AG04449 (cell line): ENCODE results near the gene SYK.

Source experiments
- CTCF ChIA-PET: fragments of 350-600 bp; formaldehyde crosslinking; extraction: SDS; loops from one replicate; lab custom pipeline; 2021; ENCODE audit warnings: antibody characterized with exemption; lab: Yijun Ruan, JAX
- POLR2A ChIA-PET: fragments of 400-600, 350-600 bp; formaldehyde crosslinking; extraction: SDS; loops from one replicate; lab custom pipeline; 2020; ENCODE audit warnings: antibody characterized with exemption, inconsistent platforms; lab: Yijun Ruan, JAX
- DNase-seq: peaks from one replicate; pipeline ENCODE4 v3.0.0-alpha.2; 2010; ENCODE audit warnings: low read depth, low spot score
- H3K4me3 ChIP-seq: 2 replicates; pipeline ENCODE4 v1.5.1; 2011; ENCODE audit warnings: low read depth, mild to moderate bottlenecking, control low read depth, low read length
- TF ChIP-seq, protein P1 (sequence below): IDR thresholded peaks from one replicate; pipeline ENCODE4 v1.5.1; 2011; ENCODE audit warnings: mild to moderate bottlenecking, moderate library complexity, low read length, control low read depth, inconsistent platforms; ENCODE audit not compliant: insufficient read depth; ENCODE audit errors: missing control alignments

SYK gene

DNA sequence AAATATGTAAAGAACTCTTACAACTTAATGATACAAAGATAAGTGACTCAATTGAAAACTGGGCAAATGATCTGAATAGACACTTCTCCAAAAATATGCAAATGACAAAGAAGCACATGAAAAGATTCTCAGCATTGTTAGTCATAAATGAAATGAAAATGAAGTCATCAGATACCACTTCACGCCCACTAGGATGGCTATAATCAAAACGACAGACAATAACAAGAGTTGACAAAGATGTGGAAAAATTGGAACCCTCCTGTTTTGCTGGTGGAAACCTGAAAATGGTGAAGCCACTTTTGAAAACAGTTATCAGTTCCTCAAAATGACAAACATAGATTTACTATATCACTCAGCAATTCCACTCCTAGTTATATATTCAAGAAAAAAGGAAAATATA is 7.9 kb upstream of the SYK start:
- no peak for DNase-seq
- ChIA-PET CTCF (no interaction called here), POLR2A (no interaction called here)
- H3K4me3 ChIP-seq, result no peak overlapping the region
- TF ChIP-seq, protein P1, sequence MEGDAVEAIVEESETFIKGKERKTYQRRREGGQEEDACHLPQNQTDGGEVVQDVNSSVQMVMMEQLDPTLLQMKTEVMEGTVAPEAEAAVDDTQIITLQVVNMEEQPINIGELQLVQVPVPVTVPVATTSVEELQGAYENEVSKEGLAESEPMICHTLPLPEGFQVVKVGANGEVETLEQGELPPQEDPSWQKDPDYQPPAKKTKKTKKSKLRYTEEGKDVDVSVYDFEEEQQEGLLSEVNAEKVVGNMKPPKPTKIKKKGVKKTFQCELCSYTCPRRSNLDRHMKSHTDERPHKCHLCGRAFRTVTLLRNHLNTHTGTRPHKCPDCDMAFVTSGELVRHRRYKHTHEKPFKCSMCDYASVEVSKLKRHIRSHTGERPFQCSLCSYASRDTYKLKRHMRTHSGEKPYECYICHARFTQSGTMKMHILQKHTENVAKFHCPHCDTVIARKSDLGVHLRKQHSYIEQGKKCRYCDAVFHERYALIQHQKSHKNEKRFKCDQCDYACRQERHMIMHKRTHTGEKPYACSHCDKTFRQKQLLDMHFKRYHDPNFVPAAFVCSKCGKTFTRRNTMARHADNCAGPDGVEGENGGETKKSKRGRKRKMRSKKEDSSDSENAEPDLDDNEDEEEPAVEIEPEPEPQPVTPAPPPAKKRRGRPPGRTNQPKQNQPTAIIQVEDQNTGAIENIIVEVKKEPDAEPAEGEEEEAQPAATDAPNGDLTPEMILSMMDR, result no peak

DNA sequence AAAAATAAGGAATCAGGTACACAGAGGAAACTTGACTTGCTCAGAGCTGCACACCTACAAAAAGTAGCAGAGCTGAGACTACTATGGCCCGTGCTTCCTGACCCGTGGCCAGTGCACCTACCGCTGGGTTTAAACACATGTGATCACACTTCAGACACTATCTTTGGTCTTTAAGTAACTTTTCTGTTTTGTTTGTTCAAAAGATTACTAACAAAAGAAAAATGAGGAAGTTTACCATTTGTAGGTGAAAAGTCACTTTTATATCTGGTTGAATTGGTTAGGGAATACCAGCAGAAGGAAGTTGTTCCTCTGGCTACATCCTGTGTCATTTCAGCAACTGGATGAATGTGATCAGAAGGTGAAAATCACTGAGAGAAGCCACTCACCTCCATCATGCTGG is 6.5 kb upstream of the SYK start:
- POLR2A ChIA-PET, result no interaction called here
- no peak for DNase-seq
- TF ChIP-seq, protein P1, result no peak
- H3K4me3 ChIP-seq, result no peak overlapping the region
- CTCF ChIA-PET, result no interaction called here

DNA sequence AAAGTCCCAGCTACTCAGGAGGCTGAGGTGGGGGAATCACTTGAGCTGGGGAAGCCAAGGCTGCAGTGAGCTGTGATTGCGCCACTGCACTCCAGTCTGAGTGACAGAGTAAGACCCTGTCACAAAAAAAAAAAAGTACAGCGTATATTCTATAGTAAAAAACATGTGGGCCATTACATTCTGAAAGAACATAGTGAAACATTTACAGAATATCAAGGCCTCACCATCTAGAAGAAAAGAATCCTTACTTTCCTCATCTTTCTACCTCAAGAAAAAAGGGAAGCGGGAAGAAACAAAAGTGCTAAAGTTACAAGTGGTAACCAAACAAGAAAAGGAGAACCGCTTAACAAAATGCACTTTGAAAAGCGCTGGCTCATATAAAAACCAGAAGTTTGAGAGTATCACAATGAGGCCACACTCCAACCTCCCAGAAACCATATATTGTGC is 5.7 kb upstream of the SYK start:
- CTCF ChIA-PET, result no interaction called here
- no peak for DNase-seq
- POLR2A ChIA-PET, result no interaction called here
- TF ChIP-seq, protein P1, result no peak
- H3K4me3 ChIP-seq, result no peak overlapping the region

DNA sequence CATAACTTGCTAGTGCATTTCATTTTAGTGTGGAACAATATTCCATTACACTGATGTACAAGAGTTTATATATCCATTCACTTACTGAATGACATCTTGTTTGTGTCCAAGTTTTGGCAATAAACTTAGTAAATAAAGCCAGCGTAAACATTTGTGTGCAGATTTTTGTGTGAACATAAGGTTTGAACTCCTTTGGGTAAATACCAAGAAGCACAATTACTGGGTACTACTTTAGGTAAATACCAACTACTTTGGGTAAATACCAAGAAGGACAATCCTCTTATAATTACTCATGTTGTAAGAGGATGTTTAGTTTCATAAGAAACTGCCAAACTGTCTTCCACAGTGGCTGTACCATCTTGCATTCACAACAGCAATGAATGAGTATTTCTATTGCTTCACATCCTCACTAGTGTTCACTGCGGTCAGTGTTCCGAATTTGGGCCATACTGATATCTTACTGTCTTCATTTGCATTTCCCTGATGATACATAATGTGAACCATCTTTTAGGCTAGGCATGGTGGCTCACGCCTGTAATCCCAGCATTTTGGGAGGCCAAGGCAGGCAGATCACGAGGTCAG is 2.3 kb upstream of the SYK start:
- POLR2A ChIA-PET, result no interaction called here
- TF ChIP-seq, protein P1, result no peak
- DNase-seq, result no peak
- CTCF ChIA-PET, result no interaction called here
- no peak overlapping the region for H3K4me3 ChIP-seq

DNA sequence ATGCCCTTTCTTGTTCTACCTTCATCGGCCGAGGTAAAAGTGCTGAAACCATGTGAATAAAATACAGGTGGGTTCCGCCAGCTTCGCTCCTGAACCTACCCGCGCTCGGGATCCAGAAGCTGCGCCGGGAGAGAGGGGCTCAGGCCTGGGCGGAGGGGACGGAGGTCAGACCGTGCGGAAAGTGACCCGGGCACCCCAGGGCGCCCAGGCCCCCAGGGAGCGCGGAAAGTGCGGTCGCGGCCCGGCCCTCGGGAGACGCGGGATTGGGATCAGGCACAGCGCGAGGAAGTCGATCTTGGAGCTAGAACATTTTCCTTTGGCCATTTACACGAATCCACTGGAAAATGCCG is 329 bp downstream of the SYK start:
- POLR2A ChIA-PET, result no interaction called here
- no peak overlapping the region for H3K4me3 ChIP-seq
- CTCF ChIA-PET, result no interaction called here
- DNase-seq, result no peak
- TF ChIP-seq, protein P1, result no peak

DNA sequence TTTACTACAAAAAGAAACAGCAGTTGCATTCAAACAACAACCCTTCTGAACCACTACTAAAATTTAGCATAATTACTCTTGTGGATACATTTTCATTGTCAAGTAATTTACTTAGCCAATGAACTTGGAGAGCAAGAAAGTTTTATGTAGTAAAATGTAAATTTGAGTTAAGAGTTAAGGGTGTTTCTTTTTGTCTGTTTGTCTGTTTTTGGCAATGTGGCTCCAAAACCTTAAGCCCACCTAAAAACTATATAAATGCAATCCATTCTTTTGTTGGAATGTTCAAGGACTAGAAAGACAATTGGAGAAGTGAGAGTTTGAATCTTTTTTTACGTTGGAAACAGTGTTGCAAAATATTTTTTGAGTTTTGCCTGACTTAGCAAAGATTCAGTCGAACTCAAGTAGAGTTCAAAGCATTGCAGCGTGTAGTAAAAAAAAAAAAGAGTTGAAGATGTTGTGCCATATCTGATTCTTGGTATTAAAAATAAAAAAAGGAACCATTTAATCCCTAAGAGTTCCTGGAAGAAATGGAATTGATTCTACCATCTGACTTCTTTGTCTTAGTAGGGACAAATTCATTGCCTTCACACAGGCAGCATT is 867 bp downstream of the SYK start:
- no peak overlapping the region for H3K4me3 ChIP-seq

More for the DNA sequence above, 867 bp downstream of the SYK start:
- POLR2A ChIA-PET, result no interaction called here
- TF ChIP-seq, protein P1, result no peak
- DNase-seq, result no peak
- CTCF ChIA-PET, result no interaction called here
